Measurements from ENCODE around the gene ALDH1A2. TPM values are rescaled to one million over a fixed set of nuclear protein-coding genes. Genes with fewer than 3 reads are reported as not detected.

Gene ALDH1A2
- polyA plus RNA-seq, 3 donors: 239 to 353 (median 309) TPM

DNA sequence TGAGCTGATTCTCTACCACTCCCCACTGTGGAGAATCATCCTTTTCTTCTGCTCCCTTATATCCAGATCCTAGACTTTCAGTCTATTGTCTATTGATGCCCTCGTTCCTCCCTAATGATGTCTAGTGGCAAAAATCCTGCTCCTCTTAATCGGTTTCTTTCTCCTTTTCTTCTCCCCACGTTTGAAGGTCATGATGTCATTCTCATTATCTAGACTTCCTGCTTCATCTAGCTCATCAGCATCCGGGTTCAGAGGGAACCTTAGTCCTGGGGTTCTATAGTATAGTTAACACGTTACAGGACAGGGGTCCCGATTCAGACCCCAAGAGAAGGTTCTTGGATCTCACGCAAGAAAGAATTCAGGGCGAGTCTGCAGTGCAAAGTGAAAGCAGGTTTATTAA is 14.9 kb upstream of the ALDH1A2 start:
- DNase-seq (ENCODE audit: extremely low read depth in 1 of 11, low read depth in 9 of 11, low spot score in 4 of 11): no peak

- DNase-seq (ENCODE audit: extremely low read depth in 1 of 11, low read depth in 9 of 11, low spot score in 4 of 11): no peak
These were observed 13.1 kb upstream of the ALDH1A2 start for GRCh38 chr15:58078591-58078990.

- DNase-seq (ENCODE audit: extremely low read depth in 1 of 11, low read depth in 9 of 11, low spot score in 4 of 11): no peak
These were observed 11.9 kb upstream of the ALDH1A2 start for GRCh38 chr15:58077427-58077826.

GRCh38 chr15:58074452-58074851 is 8.9 kb upstream of the ALDH1A2 start:
- DNase-seq (ENCODE audit: extremely low read depth in 1 of 11, low read depth in 9 of 11, low spot score in 4 of 11): no peak

DNA sequence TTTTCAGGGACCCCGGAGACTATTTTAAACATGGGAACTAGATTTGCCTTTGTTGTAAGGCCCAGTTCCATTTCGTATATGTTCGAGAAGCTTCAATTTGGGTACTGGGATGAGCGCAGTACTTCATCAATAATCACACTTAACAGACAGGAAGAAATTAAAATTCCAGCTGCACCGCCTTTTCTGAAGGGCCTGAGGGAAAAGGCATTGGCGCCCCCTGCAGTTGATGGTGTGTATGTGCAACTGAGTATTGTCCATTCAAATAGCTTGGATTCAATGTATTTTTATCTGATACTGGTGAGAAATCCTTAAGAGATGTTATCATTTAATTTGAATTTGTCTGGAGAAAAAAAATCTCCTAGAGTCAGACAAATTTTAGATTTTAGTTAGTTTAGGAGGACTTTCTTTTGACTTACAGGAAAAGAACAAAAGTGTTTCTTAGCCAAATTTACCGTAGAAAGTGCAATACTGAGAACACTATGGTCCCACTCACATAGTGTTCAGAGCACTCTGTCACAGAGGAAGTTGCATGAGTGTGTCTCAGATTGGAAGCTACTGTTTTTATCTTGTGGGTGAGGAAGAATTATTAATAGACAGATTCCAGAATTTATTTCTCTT is 5.4 kb upstream of the ALDH1A2 start:
- DNase-seq (ENCODE audit: extremely low read depth in 1 of 11, low read depth in 9 of 11, low spot score in 4 of 11): no peak

DNA sequence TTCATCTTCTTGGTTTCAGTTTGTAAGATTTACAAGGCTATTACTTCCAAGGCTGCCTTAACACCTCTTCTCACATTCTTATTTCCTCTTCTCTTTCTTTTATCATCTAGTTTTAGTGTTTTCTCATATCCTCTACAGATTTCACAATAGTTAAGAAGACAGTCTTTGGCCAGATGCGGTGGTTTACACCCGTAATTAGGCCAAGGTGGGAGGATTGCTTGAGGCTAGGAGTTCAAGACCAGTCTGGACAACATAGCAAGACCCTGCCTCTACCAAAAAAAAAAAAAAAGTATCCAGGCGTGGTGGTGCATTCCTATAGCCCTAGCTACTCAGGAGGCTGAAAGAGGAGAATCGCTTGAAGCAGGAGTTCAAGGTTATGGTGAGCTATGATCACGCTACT is 3.5 kb upstream of the ALDH1A2 start:
- no peak for DNase-seq (ENCODE audit: extremely low read depth in 1 of 11, low read depth in 9 of 11, low spot score in 4 of 11)

- peak in 4 of 11 donors; percentile 68 to 76 (median 74) for DNase-seq (ENCODE audit: extremely low read depth in 1 of 11, low read depth in 9 of 11, low spot score in 4 of 11)
These were observed 744 bp upstream of the ALDH1A2 start for GRCh38 chr15:58066042-58066867.

GRCh38 chr15:58064980-58065444 is 499 bp downstream of the ALDH1A2 start:
- no peak for DNase-seq (ENCODE audit: extremely low read depth in 1 of 11, low read depth in 9 of 11, low spot score in 4 of 11)

- no peak for DNase-seq (ENCODE audit: extremely low read depth in 1 of 11, low read depth in 9 of 11, low spot score in 4 of 11)
These were observed 1.2 kb downstream of the ALDH1A2 start for GRCh38 chr15:58064082-58064979.

DNA sequence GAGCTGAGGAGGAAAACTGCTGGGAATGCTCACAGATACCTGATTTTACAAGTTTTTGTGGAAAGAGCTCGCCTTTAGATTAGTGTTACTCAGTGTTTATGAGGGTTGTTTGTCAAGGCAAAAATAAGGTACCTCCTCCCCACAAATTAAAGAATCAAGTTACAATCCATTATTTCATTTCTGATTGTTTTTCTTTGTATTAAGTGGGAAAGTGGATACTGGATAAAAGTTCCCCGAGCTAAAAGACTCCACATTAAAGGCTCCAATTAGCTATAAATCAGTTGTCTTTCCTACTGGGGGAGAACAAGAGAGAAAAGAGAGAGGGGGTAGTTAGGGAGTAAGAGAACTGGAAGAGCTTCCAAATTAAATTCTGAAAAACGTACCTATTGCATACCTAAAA is 1.9 kb downstream of the ALDH1A2 start:
- no peak for DNase-seq (ENCODE audit: extremely low read depth in 1 of 11, low read depth in 9 of 11, low spot score in 4 of 11)

DNA sequence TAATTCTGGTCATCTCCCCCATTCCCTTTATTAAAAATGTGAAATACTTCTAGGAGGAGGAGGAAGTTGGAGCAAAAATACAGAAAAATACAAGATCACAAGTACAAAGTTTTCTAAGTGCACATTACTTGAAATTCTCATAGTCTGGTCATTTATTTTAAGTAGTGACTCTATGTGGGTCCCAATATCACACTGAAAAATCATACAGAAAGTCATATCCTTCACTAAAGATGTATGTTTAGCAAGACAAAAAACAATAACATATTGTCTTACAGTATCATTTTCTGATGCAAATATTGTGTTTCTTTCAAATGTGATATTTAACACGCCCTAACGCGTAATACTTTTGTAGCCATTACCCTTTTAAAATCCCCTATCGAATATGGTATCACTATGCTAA is 2.5 kb downstream of the ALDH1A2 start:
- DNase-seq (ENCODE audit: extremely low read depth in 1 of 11, low read depth in 9 of 11, low spot score in 4 of 11): no peak

- no peak for DNase-seq (ENCODE audit: extremely low read depth in 1 of 11, low read depth in 9 of 11, low spot score in 4 of 11)
These were observed 3.3 kb downstream of the ALDH1A2 start for GRCh38 chr15:58062175-58062574.

DNA sequence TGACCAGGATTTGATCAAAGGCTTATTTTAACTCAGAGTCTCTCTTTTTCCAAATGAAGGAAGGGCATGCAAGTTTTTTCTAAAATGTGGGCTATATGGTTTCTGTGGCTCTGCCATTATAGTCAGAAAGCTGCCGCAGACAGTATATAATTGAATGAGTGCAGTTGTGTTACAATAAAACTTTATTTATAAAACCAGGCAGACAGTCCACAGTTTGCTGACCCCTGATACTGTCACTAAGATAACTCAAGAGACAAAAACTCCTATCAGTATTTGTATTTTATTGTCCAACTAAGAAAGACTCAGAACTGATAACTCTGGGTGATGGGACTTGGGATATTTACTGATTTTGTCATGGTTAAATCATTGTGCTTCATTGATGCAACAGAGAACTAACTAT is 4.9 kb downstream of the ALDH1A2 start:
- no peak for DNase-seq (ENCODE audit: extremely low read depth in 1 of 11, low read depth in 9 of 11, low spot score in 4 of 11)

DNA sequence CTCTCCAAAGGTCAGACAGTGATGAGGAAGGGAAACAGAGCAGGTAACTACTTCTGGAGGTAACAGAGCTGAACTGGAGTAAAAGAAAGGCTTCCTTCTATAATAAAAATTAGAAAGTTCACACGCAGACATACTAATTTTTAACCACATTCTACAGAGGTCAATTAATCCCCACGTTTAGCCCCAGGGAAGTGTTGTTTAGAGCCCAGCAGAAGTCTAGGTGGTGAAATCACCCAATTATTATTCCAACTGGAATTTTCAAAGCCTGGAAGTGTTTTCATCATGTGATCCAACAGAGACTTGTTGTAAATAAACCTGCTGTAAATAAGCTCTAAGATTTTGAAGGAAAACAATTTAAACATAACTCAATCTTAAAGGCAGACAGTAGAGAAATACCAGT is 6.8 kb downstream of the ALDH1A2 start:
- DNase-seq (ENCODE audit: extremely low read depth in 1 of 11, low read depth in 9 of 11, low spot score in 4 of 11): no peak

DNA sequence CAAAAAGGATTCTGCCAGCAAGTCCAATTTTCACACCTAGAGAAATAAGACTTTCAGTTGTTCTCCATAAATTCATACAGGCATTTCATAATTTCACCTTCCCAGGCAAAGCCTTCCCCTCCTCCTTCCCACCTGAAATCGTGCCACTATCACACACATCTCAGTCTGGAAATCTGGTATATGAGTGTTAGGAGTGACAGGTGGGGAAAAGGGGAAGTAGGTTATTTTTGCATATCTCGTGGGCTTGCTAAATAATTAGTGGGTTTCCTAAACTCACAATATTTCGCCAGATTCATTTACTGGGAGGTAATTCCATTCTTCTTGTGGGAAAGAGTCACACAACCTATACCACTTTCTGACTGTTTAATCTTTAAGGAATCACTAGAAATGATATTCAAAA is 7.4 kb downstream of the ALDH1A2 start:
- no peak for DNase-seq (ENCODE audit: extremely low read depth in 1 of 11, low read depth in 9 of 11, low spot score in 4 of 11)

GRCh38 chr15:58057559-58057958 is 8.0 kb downstream of the ALDH1A2 start:
- DNase-seq (ENCODE audit: extremely low read depth in 1 of 11, low read depth in 9 of 11, low spot score in 4 of 11): no peak

GRCh38 chr15:58056015-58056414 is 9.5 kb downstream of the ALDH1A2 start:
- no peak for DNase-seq (ENCODE audit: extremely low read depth in 1 of 11, low read depth in 9 of 11, low spot score in 4 of 11)

DNA sequence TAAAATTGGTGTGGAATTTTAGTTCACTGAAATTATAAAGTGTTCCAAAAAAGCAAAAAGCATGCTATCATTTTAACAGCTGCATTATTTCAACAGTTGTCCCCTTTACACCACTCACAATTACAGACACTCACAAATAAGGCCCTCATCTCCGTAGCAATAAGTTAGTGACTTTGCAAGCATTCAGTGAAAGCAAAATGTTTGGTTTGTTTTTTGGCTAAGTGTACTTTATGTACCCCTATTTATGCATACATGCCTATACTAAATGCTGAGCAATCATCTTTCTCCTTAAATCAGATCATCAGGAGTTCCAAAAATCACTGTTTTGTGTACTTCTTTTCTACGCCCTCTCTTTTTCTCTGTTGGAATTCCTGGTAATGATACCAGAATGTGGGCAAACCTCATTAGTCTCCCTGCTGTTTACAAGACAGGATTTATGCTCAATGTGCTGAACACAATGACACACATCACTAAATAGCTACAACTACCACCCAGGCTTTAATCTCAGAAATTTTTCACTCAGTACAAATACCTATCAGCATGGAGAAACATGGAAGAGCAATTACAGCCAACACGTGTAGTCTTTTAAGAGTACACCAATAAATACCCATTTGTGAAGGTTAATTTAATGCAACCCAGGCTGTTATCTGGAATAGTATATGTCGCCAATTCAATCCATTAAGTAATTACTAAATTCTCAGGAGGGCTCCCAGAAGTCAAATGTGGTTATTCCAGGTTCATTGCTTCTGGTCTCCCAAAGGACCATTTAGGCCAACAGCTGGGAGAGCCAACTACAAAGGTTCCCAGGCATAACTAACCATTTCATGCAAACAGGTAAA is 12.0 kb downstream of the ALDH1A2 start:
- no peak for DNase-seq (ENCODE audit: extremely low read depth in 1 of 11, low read depth in 9 of 11, low spot score in 4 of 11)

DNA sequence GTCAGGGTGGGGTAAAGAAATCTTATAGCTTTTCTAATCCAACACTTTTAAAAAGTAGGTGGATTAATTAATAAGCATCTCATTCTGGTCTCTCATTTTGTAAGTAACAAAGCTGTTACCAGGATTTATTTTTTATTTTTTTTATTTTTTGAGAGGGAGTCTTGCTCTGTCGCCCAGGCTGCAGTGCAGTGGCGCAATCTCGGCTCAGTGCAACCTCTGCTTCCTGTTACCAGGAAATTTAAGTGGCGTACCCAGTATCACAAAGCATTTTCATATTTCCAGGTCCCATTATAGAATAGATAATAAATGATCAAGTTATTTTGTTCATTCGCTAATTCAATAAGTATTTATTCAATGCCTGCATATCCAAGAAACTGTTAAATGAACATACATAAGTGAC is 13.2 kb downstream of the ALDH1A2 start:
- DNase-seq (ENCODE audit: extremely low read depth in 1 of 11, low read depth in 9 of 11, low spot score in 4 of 11): no peak
